Measurements from ENCODE around the gene NDUFA3. TPM values are rescaled to one million over a fixed set of nuclear protein-coding genes. Genes with fewer than 3 reads are reported as not detected.

The NDUFA3 gene
- total and polyA plus RNA-seq, 2 of the 13 experiments (the other 11 are each of a cell fraction or from before 2014, with no cell fraction given), result 31.6 to 75.4 TPM

DNA sequence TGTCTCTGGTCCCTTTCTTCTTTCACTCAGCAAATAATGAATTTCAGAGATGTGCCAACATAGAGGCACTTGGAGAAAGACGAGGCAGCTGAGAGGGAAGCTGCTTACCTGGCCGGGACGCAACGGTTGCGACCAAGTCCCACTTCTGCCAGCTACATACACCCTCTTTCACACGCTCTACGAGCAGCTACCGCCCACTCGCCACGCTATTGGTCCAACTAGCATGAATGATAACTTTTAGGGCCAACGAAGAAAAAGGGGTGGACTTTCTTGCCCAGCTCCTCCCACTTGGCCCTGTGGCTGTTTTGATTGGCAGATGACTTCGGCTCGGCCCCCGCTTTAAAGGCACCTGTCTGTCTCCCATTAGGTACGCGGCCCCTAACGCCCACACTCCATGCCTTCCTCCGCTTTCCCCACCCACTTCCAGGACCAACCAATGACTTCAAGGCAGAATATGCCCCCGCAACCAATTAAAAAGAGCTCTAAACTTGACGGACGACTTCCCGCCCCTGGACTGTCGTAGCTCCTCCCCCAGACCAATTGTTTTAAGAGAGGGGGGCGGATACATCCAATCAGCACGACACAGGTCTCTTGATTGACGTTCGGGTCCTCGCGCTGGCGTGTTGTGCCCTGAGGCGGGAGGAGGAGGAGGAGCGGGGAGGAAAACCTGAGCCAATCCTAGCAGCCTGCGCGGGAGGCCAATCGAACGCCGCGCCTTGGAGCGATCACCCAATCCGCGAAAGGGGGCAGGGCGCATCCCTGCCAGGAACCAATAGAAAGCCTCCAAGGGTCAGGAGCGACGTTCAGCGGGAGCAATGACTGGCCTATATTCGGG is 34.4 kb downstream of the NDUFA3 start (continued):
- TF ChIP-seq, protein P1, sequence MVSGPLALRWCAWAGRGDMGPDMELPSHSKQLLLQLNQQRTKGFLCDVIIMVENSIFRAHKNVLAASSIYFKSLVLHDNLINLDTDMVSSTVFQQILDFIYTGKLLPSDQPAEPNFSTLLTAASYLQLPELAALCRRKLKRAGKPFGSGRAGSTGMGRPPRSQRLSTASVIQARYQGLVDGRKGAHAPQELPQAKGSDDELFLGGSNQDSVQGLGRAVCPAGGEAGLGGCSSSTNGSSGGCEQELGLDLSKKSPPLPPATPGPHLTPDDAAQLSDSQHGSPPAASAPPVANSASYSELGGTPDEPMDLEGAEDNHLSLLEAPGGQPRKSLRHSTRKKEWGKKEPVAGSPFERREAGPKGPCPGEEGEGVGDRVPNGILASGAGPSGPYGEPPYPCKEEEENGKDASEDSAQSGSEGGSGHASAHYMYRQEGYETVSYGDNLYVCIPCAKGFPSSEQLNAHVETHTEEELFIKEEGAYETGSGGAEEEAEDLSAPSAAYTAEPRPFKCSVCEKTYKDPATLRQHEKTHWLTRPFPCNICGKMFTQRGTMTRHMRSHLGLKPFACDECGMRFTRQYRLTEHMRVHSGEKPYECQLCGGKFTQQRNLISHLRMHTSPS (CRISPR knock-in tag; IDR thresholded peaks at IDR 0.05; ENCODE audit: low read depth), result no peak
- TF ChIP-seq ATF1 (CRISPR knock-in tag; IDR thresholded peaks at IDR 0.05) (peak; percentile 89), ASH2L (IDR thresholded peaks at IDR 0.05; ENCODE audit: insufficient read length, low read depth, low read length) (peak; percentile 30), TCF12 (IDR thresholded peaks at IDR 0.05) (no peak), TCF12 (CRISPR knock-in tag; IDR thresholded peaks at IDR 0.05) (no peak), ZNF572 (CRISPR knock-in tag; IDR thresholded peaks at IDR 0.05) (no peak), CC2D1A (CRISPR knock-in tag; IDR thresholded peaks at IDR 0.05) (no peak), MAFK (conservative IDR thresholded peaks at IDR 0.05 in 1 of 2, IDR thresholded peaks at IDR 0.05 in 1 of 2; ENCODE audit: low read length in 2 of 2) (no peak), POLR2G (IDR thresholded peaks at IDR 0.05; ENCODE audit: low read depth, low read length) (peak; percentile 80), ZFP36 (IDR thresholded peaks at IDR 0.05; ENCODE audit: borderline replicate concordance, low read depth, low read length, partially characterized antibody) (no peak), ZNF431 (CRISPR knock-in tag; IDR thresholded peaks at IDR 0.05; ENCODE audit: borderline replicate concordance, low read depth) (no peak), ZMYM3 (CRISPR knock-in tag; IDR thresholded peaks at IDR 0.05) (no peak), ZSCAN5A (CRISPR knock-in tag; IDR thresholded peaks at IDR 0.05; ENCODE audit: borderline replicate concordance) (no peak), AGO1 (IDR thresholded peaks at IDR 0.05; ENCODE audit: low read depth, low read length, poor library complexity, severe bottlenecking) (no peak), HHEX (CRISPR knock-in tag; IDR thresholded peaks at IDR 0.05) (no peak)
- TF ChIP-seq, protein P2, sequence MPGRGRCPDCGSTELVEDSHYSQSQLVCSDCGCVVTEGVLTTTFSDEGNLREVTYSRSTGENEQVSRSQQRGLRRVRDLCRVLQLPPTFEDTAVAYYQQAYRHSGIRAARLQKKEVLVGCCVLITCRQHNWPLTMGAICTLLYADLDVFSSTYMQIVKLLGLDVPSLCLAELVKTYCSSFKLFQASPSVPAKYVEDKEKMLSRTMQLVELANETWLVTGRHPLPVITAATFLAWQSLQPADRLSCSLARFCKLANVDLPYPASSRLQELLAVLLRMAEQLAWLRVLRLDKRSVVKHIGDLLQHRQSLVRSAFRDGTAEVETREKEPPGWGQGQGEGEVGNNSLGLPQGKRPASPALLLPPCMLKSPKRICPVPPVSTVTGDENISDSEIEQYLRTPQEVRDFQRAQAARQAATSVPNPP (CRISPR knock-in tag; IDR thresholded peaks at IDR 0.05), result no peak
- TF ChIP-seq, protein P3, sequence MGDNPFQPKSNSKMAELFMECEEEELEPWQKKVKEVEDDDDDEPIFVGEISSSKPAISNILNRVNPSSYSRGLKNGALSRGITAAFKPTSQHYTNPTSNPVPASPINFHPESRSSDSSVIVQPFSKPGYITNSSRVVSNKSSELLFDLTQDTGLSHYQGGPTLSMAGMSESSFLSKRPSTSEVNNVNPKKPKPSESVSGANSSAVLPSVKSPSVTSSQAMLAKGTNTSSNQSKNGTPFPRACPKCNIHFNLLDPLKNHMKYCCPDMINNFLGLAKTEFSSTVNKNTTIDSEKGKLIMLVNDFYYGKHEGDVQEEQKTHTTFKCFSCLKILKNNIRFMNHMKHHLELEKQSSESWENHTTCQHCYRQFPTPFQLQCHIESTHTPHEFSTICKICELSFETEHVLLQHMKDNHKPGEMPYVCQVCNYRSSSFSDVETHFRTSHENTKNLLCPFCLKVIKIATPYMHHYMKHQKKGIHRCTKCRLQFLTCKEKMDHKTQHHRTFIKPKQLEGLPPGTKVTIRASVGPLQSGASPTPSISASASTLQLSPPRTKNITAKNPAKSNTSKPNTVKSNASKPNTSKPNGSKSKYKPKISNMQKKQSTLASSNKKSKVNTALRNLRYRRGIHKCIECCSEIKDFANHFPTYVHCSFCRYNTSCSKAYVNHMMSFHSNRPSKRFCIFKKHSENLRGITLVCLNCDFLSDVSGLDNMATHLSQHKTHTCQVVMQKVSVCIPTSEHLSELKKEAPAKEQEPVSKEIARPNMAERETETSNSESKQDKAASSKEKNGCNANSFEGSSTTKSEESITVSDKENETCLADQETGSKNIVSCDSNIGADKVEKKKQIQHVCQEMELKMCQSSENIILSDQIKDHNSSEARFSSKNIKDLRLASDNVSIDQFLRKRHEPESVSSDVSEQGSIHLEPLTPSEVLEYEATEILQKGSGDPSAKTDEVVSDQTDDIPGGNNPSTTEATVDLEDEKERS (CRISPR knock-in tag; IDR thresholded peaks at IDR 0.05), result no peak
- TF ChIP-seq, protein P4, sequence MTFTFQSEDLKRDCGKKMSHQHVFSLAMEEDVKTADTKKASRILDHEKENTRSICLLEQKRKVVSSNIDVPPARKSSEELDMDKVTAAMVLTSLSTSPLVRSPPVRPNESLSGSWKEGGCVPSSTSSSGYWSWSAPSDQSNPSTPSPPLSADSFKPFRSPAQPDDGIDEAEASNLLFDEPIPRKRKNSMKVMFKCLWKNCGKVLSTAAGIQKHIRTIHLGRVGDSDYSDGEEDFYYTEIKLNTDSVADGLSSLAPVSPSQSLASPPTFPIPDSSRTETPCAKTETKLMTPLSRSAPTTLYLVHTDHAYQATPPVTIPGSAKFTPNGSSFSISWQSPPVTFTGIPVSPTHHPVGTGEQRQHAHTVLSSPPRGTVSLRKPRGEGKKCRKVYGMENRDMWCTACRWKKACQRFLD (CRISPR knock-in tag; IDR thresholded peaks at IDR 0.05; ENCODE audit: borderline replicate concordance), result no peak
- TF ChIP-seq, protein P5, sequence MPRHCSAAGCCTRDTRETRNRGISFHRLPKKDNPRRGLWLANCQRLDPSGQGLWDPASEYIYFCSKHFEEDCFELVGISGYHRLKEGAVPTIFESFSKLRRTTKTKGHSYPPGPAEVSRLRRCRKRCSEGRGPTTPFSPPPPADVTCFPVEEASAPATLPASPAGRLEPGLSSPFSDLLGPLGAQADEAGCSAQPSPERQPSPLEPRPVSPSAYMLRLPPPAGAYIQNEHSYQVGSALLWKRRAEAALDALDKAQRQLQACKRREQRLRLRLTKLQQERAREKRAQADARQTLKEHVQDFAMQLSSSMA (CRISPR knock-in tag; IDR thresholded peaks at IDR 0.05), result no peak
